NCI-H2196 treated with DMSO at 0.1 percent for 48 hours (cell line): ENCODE results near the gene PCMT1.
"Not testable (repeated sequence)": the region's sequence is repeated elsewhere in the genome, so short reads cannot be mapped to it uniquely, and the experiment has no call there.

ENCODE experiments used
- DNase-seq: peaks from one replicate; lab custom pipeline; 2025; ENCODE audit not compliant: unreplicated experiment; lab: John Stamatoyannopoulos, UW

Gene PCMT1

GRCh38 chr6:149852881-149853280 is 103.3 kb downstream of the PCMT1 start:
- no peak for DNase-seq

DNA sequence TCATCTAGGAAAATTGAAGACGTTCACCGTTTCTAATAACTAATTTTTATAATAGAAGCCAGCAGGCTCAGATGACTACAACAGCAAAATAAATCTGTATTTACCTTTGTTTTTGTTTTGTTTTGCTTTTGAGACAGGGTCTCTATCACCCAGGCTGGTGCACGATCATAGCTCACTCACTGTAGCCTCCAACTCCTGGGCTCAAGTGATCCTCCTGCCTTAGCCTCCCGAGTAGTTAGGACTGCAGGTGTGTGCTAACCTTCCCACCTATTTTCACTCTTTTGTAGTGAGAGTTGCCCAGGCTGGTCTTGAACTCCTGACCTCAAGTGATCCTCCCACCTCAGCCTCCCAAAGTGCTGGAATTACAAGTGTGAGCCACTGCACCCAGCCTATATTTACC is 104.5 kb downstream of the PCMT1 start:
- not testable (repeated sequence) for DNase-seq

DNA sequence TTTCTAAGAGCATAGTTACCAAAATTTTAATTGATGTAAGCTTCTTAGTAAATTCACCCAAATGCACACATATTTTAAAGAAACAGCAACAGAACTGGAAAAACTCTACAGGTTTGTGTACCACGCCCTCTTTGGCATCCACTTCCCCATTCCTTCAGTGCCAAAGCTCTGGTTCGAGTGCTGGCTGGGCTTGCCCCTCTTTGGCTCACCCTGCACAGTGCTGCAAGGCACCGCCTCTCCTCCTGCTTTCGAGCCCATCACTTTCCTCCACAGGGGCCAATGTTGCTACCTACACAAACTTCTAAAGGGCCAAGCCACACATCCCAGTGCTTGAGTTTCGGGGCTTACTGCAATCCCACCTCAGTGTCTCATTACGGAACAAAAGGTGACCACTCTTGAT is 105.0 kb downstream of the PCMT1 start:
- no peak for DNase-seq

DNA sequence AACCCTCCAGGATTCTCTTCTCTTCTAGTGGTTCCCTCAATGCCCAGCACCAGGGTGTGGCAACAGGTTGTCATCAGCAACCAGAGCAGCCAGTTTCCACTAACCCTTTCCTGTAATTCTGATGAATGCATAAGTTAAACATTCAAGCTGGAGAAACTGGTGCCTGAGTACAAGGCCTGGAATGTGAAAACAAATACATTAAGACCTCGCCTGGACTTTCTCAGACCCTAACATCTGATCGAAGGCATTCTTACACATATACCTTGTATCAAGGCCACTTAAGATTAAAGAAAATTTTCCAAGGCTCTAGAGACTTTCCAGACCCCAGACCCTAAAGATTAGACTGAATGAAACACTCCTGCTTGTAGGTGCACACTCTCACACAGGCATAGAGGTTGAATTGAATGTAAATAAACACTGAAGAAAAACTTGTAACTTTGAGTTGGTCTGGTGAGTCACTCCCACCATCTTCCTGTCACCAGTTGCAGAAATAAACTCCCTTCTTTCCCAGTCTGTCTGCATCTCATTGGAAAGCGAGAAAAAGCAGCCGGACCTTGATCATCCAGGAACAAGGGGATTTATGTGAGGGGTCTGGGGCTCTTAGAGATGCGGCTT is 105.6 kb downstream of the PCMT1 start:
- no peak for DNase-seq

DNA sequence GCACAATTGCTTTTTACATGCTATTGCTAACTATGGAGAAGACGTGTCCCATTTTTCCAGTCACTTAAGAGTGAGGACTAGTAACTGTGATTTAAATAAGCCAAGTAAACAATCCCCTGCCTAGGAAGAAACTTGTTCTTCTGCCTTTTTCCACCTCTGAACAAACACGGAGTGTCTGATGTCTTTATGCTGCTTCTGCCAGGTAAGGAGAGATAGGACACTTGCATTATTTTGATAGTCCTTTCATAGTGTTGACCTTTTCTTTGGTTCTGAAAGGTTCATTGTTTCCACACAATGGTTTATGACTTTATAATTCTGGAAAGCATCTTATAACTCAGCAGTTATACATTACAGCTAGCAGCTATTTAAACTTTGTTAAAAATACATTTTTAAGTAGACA is 106.2 kb downstream of the PCMT1 start:
- no peak for DNase-seq

DNA sequence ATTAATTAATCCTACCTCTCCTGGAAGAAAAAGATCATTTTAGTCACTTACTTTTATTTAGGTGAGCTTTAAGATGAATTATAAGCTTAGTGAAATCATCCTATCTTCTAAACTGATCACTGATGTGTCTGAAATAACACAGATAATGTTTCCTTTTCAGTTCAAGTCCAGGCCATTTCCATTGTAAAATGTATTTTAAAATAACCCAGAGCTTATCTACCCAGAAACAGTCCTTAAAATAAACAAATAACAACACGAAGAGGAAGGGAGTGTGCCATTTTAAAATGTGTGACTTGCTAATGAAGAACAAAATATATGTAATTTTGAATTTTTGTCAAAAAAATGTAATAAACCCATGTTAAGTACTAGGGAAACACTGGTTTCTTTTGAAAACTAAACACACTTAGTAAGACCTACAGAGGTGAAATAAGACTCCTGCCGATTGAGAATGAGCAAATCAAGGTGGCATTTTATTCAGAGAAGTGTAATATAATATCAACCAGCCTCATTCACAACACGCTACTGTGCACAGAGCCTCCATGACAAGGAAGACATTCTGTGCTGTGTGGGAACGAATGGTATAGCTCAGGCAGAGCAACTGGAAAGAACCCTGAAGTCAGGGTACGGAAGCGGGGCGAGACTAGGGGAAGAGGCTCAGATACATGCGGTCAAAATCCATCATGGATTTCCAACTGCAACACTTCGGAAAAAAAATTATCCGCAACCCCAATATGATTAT is 106.9 kb downstream of the PCMT1 start:
- DNase-seq = no peak

DNA sequence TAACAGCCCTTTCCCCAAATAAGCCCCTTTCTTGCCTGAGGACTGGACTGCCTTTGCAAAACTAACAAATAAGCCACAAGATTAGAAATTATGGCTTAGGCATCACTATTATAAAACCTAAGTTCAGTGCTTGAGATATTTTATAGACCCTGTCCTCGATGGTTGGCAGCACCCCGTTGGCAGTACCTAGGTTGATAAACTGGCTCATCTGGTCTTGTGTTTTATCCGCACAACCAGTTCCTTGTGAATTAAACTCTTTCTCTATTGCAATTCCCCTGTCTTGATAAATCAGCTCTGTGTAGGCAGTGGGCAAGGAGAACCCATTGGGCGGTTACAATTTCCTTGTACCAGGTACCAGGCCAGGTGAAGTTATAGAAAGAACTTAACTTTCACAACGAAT is 108.0 kb downstream of the PCMT1 start:
- no peak for DNase-seq

- no peak for DNase-seq
These were observed 109.8 kb downstream of the PCMT1 start for GRCh38 chr6:149859368-149859767.

- no peak for DNase-seq
These were observed 110.4 kb downstream of the PCMT1 start for GRCh38 chr6:149859938-149860337.

DNA sequence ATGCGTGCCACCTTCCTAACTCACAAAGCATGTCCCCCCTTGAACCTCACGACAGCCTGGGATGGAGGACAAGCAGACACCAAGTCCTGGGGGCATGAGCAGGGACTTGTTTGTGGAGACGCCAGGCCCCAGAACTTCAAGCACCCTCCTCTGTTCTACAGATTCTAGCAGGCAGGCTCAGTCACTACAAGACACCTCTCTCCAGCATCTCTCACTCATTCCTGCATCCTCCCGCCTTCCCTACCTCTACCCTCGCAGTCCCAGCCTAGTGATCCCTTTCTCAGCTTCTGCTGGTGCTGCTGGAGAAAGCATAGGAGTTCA is 110.9 kb downstream of the PCMT1 start:
- DNase-seq = no peak
